ENCODE data around the gene SF3A2. TPM values are rescaled to one million over a fixed set of nuclear protein-coding genes. Genes with fewer than 3 reads are reported as not detected.

SF3A2 gene
- total and polyA plus RNA-seq, 2 experiments from 2014 or later: 67.7 to 128 TPM

GRCh38 chr19:2266183-2266993 is 29.8 kb downstream of the SF3A2 start:
- TF ChIP-seq CREB1 (CRISPR knock-in tag; IDR thresholded peaks at IDR 0.05; ENCODE audit: low read depth) (no peak), NANOG (IDR thresholded peaks at IDR 0.05; ENCODE audit: borderline replicate concordance) (no peak), EZH2phosphoT487 (IDR thresholded peaks at IDR 0.05; ENCODE audit: unreplicated experiment) (no peak), JUNB (IDR thresholded peaks at IDR 0.05; ENCODE audit: unreplicated experiment) (no peak), STAT1 (IDR thresholded peaks at IDR 0.05; ENCODE audit: unreplicated experiment) (no peak), ZNF331 (CRISPR knock-in tag; IDR thresholded peaks at IDR 0.05; ENCODE audit: low read depth) (no peak)
- TF ChIP-seq, protein P1, sequence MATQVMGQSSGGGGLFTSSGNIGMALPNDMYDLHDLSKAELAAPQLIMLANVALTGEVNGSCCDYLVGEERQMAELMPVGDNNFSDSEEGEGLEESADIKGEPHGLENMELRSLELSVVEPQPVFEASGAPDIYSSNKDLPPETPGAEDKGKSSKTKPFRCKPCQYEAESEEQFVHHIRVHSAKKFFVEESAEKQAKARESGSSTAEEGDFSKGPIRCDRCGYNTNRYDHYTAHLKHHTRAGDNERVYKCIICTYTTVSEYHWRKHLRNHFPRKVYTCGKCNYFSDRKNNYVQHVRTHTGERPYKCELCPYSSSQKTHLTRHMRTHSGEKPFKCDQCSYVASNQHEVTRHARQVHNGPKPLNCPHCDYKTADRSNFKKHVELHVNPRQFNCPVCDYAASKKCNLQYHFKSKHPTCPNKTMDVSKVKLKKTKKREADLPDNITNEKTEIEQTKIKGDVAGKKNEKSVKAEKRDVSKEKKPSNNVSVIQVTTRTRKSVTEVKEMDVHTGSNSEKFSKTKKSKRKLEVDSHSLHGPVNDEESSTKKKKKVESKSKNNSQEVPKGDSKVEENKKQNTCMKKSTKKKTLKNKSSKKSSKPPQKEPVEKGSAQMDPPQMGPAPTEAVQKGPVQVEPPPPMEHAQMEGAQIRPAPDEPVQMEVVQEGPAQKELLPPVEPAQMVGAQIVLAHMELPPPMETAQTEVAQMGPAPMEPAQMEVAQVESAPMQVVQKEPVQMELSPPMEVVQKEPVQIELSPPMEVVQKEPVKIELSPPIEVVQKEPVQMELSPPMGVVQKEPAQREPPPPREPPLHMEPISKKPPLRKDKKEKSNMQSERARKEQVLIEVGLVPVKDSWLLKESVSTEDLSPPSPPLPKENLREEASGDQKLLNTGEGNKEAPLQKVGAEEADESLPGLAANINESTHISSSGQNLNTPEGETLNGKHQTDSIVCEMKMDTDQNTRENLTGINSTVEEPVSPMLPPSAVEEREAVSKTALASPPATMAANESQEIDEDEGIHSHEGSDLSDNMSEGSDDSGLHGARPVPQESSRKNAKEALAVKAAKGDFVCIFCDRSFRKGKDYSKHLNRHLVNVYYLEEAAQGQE (IDR thresholded peaks at IDR 0.05; ENCODE audit: unreplicated experiment): no peak
- Mint-ChIP-seq H3K36me3 (ENCODE audit: low read depth) (peaks cover 5% of the 10 kb centered on the region), H3K9me3 (no peaks in the 10 kb centered on the region), H3K4me3 (no peak overlapping the region), H3K27me3 (ENCODE audit: insufficient read depth, low read depth, poor library complexity) (peaks cover 13% of the 10 kb centered on the region), H3K4me1 (0 out of 3 replicates have a peak, but pooled peaks cover 3% of the 10 kb centered on the region), H3K27ac (no peak overlapping the region)
- Histone ChIP-seq H3K79me2 (replicated peaks; ENCODE audit: insufficient read depth) (peaks cover 21% of the 10 kb centered on the region), H3K4me3 (no peak overlapping the region), H3K36me3 (ENCODE audit: insufficient read depth) (no peaks in the 10 kb centered on the region), H3K27me3 (ENCODE audit: insufficient read depth) (no peaks in the 10 kb centered on the region), H2AFZ (peak overlapping the region; percentile 69; the same call in 1 of the 2 replicates), H3K4me2 (no peak overlapping the region), H3K4me1 (ENCODE audit: insufficient read depth) (peaks cover 1% of the 10 kb centered on the region; the same call in 1 of the 2 replicates), H3K9me2 (ENCODE audit: insufficient read depth) (no peaks in the 10 kb centered on the region), H3F3A (replicated peaks; ENCODE audit: low read depth) (peaks cover 6% of the 10 kb centered on the region; the same call in 1 of the 2 replicates), H3K27ac (ENCODE audit: low read depth) (no peak overlapping the region), H4K20me1 (replicated peaks; ENCODE audit: insufficient read depth) (peaks cover 6% of the 10 kb centered on the region)
- ATAC-seq: no peak; the same call in 2 of the 3 replicates
- DNase-seq (ENCODE audit: low spot score): no peak

DNA sequence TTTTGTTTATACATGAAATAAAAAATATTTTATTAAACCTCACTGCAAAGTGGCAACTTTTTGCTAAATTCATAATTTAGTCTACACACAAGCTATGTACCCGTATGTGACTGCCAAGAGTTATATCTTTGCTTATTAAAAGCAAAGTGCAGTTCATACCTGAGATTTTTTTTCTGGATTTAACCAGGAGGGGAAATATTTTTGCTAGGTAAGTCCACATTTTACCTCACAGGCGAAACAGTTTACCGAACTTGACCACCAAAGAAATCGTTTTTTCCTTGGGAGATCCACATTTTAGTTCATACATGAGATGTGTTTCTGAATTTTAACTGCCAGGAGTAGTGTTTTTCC is 31.8 kb downstream of the SF3A2 start:
- H3K9me3 Mint-ChIP-seq: no peaks in the 10 kb centered on the region
- Histone ChIP-seq H3K9me2 (ENCODE audit: insufficient read depth) (no peaks in the 10 kb centered on the region), H3K4me2 (peak overlapping the region; percentile 88), H3K36me3 (ENCODE audit: insufficient read depth) (peaks cover 4% of the 10 kb centered on the region; the same call in 1 of the 2 replicates), H3K27me3 (ENCODE audit: insufficient read depth) (no peaks in the 10 kb centered on the region), H3K27ac (ENCODE audit: low read depth) (no peak overlapping the region), H3K79me2 (replicated peaks; ENCODE audit: insufficient read depth) (peaks cover 38% of the 10 kb centered on the region), H2AFZ (no peak overlapping the region), H3F3A (replicated peaks; ENCODE audit: low read depth) (peaks cover 27% of the 10 kb centered on the region), H3K4me1 (ENCODE audit: insufficient read depth) (peaks cover 18% of the 10 kb centered on the region), H4K20me1 (replicated peaks; ENCODE audit: insufficient read depth) (peaks cover 19% of the 10 kb centered on the region), H3K4me3 (peak overlapping the region; percentile 98)
- H3K36me3 Mint-ChIP-seq (ENCODE audit: low read depth): peaks cover 23% of the 10 kb centered on the region
- H3K4me1 Mint-ChIP-seq: peaks cover 16% of the 10 kb centered on the region
- H3K4me3 Mint-ChIP-seq: peak overlapping the region; percentile 93
- no peak overlapping the region for H3K27ac Mint-ChIP-seq
- peaks cover 20% of the 10 kb centered on the region for H3K27me3 Mint-ChIP-seq (ENCODE audit: insufficient read depth, low read depth, poor library complexity)
- no peak for ATAC-seq
- DNase-seq (ENCODE audit: low spot score): no peak
- no peak for TF ChIP-seq POLR2AphosphoS5 (IDR thresholded peaks at IDR 0.05; ENCODE audit: low read depth)
- no peak for TF ChIP-seq STAT1 (IDR thresholded peaks at IDR 0.05; ENCODE audit: unreplicated experiment)
- no peak for TF ChIP-seq ZNF331 (CRISPR knock-in tag; IDR thresholded peaks at IDR 0.05; ENCODE audit: low read depth)
- TF ChIP-seq, protein P1 (IDR thresholded peaks at IDR 0.05; ENCODE audit: unreplicated experiment): no peak
- TF ChIP-seq CTCF (conservative IDR thresholded peaks at IDR 0.05; ENCODE audit: low read depth in 2 of 2): no peak

Measured in GM23338 (cell line).